HG03378 (cell line): Measurements from ENCODE around the gene KRTAP22-2.

Source experiments
- ATAC-seq: cut with Tn5 transposase; IDR thresholded peaks from one replicate; pipeline ENCODE4 v1.9.1; 2021; ENCODE audit warnings: mild to moderate bottlenecking, moderate library complexity; ENCODE audit not compliant: unreplicated experiment

The KRTAP22-2 gene

GRCh38 chr21:30590297-30590696 is at the start of gene KRTAP22-2:
Gene KRTAP22-2 (minus strand): TSS chr21:30590397.
- ATAC-seq = no peak

DNA sequence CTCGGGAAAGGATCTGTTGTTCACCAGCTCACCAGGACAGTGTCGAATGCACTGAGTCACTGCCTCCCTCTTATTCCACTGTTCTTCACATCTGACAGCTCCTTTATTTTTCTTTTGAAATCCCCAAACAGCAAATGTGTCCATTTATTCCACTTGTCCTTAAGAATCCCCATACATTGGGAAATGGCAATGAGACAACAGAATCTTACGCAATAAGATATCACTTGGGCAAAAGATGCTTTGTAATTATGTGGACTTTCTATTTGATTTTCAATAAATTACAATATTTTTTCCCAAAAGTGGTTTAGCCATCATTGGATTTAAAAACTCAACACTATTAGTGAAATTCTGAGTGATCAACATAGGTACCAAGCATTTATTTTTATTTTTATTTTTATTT is 48.5 kb upstream of the KRTAP22-2 start:
- no peak for ATAC-seq

GRCh38 chr21:30634906-30635305 is 44.7 kb upstream of the KRTAP22-2 start, which contains the start of gene KRTAP20-2:
Gene KRTAP20-2 (plus strand): TSS chr21:30635206. CDS start chr21:30635264, 58 bp downstream.
- ATAC-seq = no peak

DNA sequence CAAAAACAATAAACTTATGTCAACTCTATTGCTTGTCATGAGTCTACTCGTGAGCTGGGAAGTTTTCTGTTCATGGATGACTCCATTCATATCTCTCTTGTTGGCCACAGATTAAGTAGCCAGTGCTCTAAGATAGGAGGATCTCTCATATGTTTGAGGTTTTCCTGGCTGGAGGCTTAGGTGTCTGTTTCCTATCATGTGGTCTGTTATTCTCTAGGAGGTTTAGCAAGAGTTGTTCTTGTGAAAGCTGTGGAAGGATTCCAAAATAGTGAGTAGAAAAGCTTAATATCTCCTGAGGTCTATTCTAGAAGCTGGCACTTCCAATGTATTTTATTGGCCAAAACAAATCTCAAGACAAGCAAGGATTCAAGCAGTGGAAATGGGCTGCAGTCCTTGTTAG is 39.0 kb upstream of the KRTAP22-2 start:
- no peak for ATAC-seq

GRCh38 chr21:30628109-30628508 is 37.9 kb upstream of the KRTAP22-2 start:
- no peak for ATAC-seq

DNA sequence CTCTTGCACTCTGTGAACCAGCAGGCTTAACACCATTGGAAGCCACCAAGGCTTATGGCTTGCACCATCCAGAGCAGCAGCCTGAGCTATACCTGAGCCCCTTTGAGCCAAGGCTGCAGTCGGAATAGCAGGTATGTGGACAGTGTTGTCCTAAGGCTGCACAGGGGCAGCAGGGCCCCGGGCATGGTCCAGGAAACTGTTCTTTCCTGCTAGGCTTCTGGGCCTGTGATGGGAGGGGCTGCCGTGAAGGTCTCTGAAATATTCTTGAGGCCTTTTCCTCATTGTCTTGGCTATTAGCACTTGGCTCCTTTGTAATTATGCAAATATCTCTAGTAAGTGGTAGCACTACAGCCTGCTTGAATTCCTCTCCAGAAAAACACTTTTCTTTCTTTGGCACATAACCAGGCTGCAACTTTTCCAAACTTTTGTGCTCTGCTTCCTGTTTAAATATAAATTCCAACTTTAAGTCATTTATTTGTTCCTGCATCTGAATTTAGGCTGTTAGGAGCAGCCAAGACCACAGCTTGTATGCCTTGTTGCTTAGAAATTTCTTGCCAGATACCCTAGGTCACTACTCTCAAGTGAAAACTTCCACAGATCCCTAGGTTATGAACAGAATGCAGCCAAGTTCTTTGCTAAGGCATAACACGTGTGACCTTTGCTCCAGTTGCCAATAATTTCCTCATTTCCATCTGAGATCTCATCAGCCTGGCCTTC is 35.4 kb upstream of the KRTAP22-2 start:
- no peak for ATAC-seq

DNA sequence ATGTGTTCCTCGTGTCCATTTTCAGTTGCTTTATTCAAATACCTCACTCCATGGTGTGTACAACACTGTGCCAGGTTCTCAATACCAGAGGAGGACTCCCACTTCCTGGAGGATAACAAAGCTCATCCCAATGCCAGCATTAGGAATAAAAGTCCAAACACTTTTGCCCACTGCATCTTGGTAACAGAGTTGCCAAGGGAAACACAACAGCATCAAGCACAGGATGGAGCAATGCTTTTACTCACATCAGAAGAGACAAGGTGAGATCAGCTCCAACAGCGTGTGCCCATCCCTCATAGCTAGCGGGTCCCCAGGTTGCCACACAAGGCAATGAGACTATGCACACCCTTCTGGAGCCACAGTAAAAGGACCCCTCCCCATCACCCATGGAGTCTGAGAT is 33.2 kb upstream of the KRTAP22-2 start:
- ATAC-seq = no peak

DNA sequence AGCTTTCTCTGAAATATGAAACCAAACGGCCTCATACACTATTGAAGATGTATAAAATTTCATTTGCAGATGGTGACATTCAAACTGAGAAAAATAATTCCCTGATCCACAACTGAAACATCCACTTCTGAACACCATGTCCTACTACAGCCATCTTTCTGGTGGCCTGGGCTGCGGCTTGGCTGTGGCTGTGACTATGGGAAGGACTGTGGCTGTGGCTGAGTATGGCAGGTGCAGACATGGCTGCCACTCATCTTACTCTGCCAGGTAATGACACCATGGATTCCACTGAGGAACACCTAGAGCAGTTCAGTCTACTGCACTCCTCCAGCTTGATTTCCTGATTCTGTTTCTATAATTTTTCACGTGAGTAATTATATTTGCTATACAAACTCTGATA is 30.3 kb upstream of the KRTAP22-2 start, which contains the start of gene KRTAP20-4:
Gene KRTAP20-4, plus strand, starts transcription at position 106 of the 400 bp plus-strand sequence.
- ATAC-seq = no peak

DNA sequence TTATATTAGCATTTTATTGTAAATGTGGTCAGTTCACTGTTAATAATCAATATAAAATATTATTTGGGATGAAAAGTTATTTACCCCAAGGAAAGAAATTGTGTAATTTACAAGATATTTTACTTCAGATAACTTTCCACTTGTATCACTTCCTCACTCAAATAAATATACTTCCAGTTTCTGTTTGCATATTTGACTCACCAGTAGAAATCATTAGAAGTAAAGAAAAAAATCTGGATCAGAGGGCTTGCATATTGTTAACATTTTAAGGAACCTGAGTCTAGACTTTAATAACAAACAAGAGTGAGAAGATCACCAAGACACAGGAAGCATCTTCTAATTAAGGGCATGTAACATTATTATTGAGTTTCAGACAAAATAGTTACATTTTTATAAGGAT is 29.9 kb upstream of the KRTAP22-2 start:
- ATAC-seq = no peak

GRCh38 chr21:30616125-30616524 is 25.9 kb upstream of the KRTAP22-2 start, which contains the start of gene KRTAP20-1:
Gene KRTAP20-1 (plus strand): TSS chr21:30616425. CDS start chr21:30616455, 30 bp downstream.
- ATAC-seq = no peak

DNA sequence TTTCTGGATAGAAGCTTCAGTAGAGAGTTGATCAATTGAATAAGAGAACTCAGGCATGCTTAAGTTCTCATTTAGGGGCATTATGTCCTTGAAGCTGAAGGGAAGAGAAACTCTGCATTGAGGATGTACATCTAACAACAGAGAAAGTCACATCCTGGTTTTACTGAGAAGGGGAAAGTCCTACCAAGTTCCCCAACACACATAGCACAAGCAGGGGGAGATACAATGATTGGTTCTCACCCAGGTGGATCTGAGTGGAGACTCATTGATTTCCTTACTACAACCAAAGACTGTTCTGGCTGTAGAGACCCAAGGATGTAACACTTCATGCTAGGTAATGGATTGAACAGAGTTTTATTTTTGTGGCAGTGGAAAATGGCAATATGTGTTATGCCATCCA is 25.0 kb upstream of the KRTAP22-2 start:
- ATAC-seq = no peak

- ATAC-seq = no peak
Measured at GRCh38 chr21:30613836-30614235, 23.6 kb upstream of the KRTAP22-2 start, which contains the start of gene KRTAP6-1. Gene KRTAP6-1 (minus strand): TSS chr21:30613930. CDS start chr21:30613904, 26 bp downstream.

GRCh38 chr21:30612132-30612531 is 21.9 kb upstream of the KRTAP22-2 start:
- no peak for ATAC-seq

DNA sequence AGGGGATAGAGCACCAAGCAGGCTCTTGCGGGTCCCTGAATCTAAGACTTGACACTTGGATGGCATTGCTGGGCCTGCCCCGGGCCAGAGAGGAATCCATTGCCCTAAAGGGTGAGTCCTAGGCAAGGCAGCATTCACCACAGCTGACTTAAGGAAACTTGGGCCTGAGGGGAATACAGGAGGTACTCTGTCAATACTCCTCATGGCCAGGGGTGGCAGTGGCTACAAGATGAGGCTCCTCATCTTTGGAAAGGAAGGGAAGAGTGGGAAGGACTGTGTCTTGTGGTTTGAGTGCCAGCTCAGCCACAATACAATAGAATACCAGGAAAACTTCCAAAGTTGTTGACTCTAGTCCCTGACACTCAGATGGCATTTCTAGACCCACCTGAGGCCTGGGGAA is 15.8 kb upstream of the KRTAP22-2 start:
- ATAC-seq = no peak

DNA sequence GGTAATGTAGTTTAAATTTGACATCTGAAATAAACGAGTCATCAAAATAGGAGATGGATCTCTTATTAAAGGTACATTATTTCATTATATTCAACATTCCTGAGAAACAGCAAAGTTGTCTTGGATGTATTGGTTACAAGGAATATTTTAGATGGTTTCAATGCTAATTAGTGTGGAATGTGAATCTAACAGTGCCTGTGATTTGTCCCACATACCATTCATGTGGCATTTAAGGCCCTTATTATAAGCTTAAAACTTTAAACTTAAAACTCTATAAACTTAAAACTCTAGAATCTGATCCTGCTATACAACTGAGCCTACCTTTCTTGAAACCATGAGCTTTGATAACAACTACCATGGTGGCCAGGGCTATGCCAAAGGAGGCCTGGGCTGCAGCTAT is 10.6 kb upstream of the KRTAP22-2 start, which contains the start of gene KRTAP22-1:
Gene KRTAP22-1, plus strand, starts transcription at position 301 of the 400 bp plus-strand sequence.
- ATAC-seq = no peak

- ATAC-seq = no peak
Measured at GRCh38 chr21:30598802-30599201, 8.6 kb upstream of the KRTAP22-2 start, which contains the start of gene KRTAP6-2. Gene KRTAP6-2 (minus strand): TSS chr21:30598902. CDS start chr21:30598874, 28 bp downstream.

DNA sequence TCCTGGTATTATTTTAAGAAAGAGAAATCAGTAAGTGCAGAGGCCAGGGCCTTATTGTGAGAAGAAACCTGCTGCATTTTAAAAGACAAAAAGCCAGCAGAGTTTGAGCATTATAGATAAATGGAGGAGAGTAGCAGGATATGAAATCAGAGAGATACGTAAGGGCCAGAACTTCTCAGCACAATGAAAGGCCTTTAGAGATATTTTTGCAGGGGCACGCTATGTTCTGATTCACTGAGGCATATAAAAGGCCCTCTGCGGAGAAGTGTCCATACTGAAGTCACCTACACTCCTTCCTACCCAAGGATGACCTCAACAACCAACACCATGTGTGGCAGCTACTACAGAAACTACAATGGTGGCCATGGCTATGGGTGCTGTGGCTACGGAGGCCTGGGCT is 1.9 kb upstream of the KRTAP22-2 start, which contains the start of gene KRTAP6-3:
Gene KRTAP6-3, plus strand, starts transcription at position 301 of the 400 bp plus-strand sequence. Its CDS starts 6 bp downstream, at position 307.
- no peak for ATAC-seq

DNA sequence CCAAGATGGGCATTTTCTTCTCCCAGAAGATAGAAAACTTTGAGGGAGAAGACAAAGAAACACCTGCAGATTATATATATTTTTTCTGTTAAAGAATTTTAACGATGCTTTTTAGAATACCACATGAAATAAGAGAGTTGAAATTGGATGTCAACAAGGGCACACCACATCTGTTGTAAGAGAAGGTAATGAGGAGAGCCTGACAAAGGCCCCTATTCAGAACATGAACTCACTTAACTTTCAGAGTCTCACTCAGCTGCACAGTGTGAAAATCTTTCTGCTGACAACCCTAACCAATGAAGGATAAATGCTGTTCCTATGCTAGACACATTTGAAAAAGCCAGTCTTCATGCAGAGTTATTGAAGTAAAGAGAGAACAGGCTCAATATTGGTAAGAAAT is 7.3 kb downstream of the KRTAP22-2 start:
- no peak for ATAC-seq

DNA sequence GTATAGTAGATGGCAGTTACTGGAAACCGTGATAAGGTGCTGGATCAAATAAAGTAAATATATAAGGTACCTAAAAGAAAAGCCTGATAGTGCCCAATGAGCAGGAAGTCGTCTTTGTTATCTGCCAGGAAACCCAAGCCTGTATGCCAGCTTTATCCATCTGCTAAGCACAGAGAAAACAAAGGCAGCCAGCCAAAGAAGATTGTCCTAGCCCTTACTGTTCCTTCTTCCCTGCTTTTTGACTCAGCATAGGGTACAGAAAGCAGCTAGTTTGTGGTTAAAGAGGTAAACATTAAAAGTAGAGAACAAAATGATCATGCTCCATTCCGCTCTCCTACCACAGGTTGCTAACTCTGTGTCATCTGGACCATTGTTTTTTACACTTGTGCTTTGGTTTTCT is 10.1 kb downstream of the KRTAP22-2 start:
- no peak for ATAC-seq

DNA sequence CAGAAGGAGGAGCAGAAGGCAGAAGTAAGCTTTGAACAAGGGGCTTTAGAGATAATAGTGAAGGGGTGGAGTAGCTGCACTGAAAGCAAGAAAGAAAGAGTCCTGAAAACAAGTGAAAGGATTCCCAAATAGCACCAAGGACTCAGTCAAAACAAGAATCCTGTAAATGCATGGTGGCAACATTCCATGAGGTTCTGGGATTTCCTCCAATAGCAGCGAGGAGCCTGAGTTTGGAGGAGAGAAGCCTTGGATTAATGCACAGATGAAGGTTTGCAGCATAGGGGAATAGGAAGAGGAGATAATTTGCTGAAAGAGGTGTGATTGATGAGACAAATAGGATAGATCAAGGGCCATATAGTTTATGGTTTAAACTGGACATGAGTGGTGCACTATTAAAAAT is 10.9 kb downstream of the KRTAP22-2 start:
- ATAC-seq = no peak

DNA sequence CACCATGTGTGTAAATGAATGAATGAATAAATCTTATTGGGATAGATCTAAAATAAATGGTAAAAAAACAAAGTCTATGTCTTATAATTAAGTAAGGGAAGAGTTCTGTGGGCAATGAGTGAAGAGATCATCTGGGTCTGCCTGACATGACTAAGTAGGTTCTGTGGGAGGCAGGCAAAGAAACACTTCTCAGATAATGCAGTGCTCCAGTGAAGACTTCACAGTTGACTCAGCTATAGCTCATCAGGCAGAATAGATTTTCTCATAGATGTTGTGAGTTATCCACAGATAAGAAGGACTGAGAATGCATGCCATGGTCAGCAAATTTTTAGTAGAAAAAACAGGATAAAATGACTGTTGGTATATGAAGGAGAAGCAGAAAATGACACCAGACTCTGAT is 12.4 kb downstream of the KRTAP22-2 start:
- no peak for ATAC-seq

DNA sequence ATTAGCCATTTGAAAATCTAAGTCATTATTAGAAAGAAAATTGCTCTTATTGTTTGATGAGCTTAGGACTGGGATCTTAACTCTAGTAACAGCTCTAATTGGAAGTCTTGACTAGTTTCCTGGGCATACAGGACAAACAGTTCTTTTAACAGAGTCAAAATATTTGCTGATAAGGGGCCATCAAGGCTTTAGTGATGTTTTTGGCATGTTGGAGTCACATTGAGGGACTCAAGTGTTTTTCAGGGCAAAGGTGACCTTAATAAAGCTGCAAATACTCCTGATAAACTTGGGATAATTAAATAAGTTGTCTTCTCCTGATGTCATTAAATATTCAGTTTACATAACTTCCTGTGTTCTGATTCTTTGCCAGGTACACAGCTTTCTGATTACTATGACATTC is 22.6 kb downstream of the KRTAP22-2 start:
- no peak for ATAC-seq
